Ovary (tissue), 3 donors: Measurements from ENCODE around the gene GMPR2.

ENCODE experiments used
- EP300 ChIP-seq: sonication (generic); formaldehyde crosslinking; IDR thresholded peaks from one replicate; pipeline ENCODE4 v1.6.1; 2017; ENCODE audit warnings: antibody characterized with exemption
- POLR2A ChIP-seq: fragments of 450-650 bp; IDR thresholded peaks from one replicate; pipeline ENCODE4 v1.6.1; 2017; ENCODE audit warnings: antibody characterized with exemption, mild to moderate bottlenecking, moderate library complexity
- TF ChIP-seq, protein P1 (sequence below), 3 donors: fragments of 450-650 bp in 2 of 3; fragments of 200-600 bp in 1 of 3; IDR thresholded peaks; one replicate each; pipeline versions ENCODE4 v1.5.1 to v1.8.0; 2016 to 2022; ENCODE audit warnings: antibody characterized with exemption in 3 of 3, mild to moderate bottlenecking in 1 of 3
- donor health status: DM: no; HTN: no; CAD: no.

DNA sequence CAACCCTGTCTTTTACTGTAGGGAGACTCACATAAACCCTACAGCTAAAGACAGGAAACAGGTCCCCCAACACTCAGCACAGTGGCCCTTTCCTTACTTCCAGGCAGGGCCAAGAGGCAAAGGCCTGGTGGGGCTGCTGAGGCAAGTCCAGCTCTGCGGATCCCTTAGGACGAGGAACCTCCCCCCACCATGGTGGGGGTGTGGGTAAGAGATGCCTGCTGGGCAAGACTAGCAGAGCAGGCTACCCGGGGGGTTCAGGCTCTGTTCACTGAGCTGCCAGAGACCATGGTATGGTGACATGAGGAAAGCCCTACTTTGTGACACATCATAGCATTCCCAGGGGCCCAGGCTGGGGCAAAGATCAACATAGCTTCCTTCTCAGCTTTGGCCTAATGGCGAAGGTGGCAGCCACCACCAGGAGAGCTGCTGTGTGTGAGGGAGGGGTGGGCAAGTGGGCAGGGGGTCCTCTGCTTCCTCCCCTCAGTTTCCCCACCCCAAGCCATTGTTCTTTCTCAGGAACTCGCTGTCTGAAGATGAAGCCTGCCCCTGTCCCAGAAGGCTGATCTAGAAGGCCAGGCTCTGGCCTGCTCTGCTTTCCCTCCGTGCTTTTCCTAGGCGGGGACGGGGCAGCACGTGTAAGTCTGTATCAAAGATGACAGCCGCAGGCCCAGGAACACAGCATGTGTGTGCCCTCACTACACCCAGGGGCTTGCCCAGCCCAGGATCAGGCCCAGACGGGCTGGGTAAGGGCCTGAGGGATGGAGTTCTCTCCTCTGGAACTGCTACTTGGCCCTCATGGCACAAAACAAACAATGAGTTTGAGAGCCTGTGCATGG, 19.8 kb downstream of the GMPR2 start:
- TF ChIP-seq, protein P1, sequence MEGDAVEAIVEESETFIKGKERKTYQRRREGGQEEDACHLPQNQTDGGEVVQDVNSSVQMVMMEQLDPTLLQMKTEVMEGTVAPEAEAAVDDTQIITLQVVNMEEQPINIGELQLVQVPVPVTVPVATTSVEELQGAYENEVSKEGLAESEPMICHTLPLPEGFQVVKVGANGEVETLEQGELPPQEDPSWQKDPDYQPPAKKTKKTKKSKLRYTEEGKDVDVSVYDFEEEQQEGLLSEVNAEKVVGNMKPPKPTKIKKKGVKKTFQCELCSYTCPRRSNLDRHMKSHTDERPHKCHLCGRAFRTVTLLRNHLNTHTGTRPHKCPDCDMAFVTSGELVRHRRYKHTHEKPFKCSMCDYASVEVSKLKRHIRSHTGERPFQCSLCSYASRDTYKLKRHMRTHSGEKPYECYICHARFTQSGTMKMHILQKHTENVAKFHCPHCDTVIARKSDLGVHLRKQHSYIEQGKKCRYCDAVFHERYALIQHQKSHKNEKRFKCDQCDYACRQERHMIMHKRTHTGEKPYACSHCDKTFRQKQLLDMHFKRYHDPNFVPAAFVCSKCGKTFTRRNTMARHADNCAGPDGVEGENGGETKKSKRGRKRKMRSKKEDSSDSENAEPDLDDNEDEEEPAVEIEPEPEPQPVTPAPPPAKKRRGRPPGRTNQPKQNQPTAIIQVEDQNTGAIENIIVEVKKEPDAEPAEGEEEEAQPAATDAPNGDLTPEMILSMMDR (IDR thresholded peaks at IDR 0.05), result no peak
- TF ChIP-seq EP300 (no peak), POLR2A (no peak)
